HUES48 (cell line): ENCODE results near the gene PGD.
A peak's percentile ranks its signal among the peaks of the same experiment; 100 is the strongest.
"Not testable (repeated sequence)": the region's sequence is repeated elsewhere in the genome, so short reads cannot be mapped to it uniquely, and the experiment has no call there.

ENCODE experiments used
- H3K27ac ChIP-seq: one replicate; pipeline ENCODE4 v1.7.0; 2013; ENCODE audit warnings: low read depth, low read length, inconsistent platforms
- H3K27me3 ChIP-seq: 2 replicates; pipeline ENCODE4 v1.6.1; 2013; ENCODE audit warnings: mild to moderate bottlenecking, low read length; ENCODE audit not compliant: control insufficient read depth, insufficient read depth
- H3K36me3 ChIP-seq: 2 replicates; pipeline ENCODE4 v1.6.1; 2013; ENCODE audit warnings: low read length; ENCODE audit not compliant: control insufficient read depth, insufficient read depth
- H3K4me1 ChIP-seq: 2 replicates; pipeline ENCODE4 v1.6.1; 2013; ENCODE audit warnings: mild to moderate bottlenecking, low read length; ENCODE audit not compliant: control insufficient read depth, insufficient read depth
- H3K4me3 ChIP-seq: 2 replicates; pipeline ENCODE4 v1.5.1; 2013; ENCODE audit warnings: mild to moderate bottlenecking, low read depth, low read length
- H3K9ac ChIP-seq: 2 replicates; pipeline ENCODE4 v1.6.1; 2013; ENCODE audit warnings: mild to moderate bottlenecking, low read depth, low read length, moderate library complexity
- H3K9me3 ChIP-seq: 2 replicates; pipeline ENCODE4 v1.6.1; 2013; ENCODE audit warnings: low read length; ENCODE audit not compliant: control insufficient read depth, insufficient read depth

Gene PGD

DNA sequence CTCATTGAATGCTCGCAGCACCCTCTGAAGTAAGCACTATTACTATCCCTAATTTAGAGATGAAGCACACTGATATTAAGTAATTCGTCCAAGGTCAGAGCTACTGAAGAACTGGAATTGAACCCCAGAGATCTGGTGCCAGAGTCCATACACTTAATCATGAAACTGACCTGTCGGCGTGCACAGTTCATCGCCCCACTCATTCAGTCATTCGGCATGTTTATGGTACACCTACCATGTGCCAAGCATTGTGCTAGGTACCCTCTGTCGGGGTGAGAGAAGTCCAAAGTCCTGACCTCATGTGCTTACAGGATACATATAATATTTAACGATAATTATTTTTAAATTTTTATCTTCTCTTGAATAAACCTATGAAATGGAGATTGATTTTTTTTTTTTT lies 25.8 kb downstream of the PGD start:
- Histone ChIP-seq H3K36me3 (peaks cover 17% of the 10 kb centered on the region), H3K4me3 (no peak overlapping the region), H3K9ac (no peak overlapping the region), H3K4me1 (no peaks in the 10 kb centered on the region), H3K27me3 (no peaks in the 10 kb centered on the region), H3K27ac (no peak overlapping the region), H3K9me3 (no peaks in the 10 kb centered on the region)

DNA sequence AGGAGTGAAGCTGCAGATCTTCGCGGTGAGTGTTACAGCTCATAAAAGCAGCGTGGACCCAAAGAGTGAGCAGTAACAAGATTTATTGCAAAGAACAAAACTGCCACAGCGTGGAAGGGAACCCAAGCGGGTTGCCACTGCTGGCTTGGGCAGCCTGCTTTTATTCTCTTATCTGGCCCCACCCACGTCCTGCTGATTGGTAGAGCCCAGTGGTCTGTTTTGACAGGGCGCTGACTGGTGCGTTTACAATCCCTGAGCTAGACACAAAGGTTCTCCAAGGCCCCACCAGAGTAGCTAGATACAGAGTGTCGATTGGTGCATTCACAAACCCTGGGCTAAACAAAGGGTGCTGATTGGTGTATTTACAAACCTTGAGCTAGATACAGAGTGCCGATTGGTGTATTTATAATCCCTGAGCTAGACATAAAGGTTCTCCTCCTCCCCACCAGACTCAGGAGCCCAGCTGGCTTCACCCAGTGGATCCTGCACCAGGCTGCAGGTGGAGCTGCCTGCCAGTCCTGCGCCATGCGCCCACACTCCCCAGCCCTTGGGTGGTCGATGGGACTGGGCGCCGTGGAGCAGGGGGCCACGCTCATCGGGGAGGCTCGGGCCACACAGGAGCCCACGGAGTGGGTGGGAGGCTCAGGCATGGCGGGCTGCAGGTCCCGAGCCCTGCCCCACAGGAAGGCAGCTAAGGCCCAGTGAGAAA lies 27.1 kb downstream of the PGD start:
- H3K9ac ChIP-seq, H3K4me3 ChIP-seq, H3K4me1 ChIP-seq, H3K27me3 ChIP-seq, H3K36me3 ChIP-seq, H3K9me3 ChIP-seq: not testable (repeated sequence)
- H3K27ac ChIP-seq = peak overlapping the region; percentile 55

DNA sequence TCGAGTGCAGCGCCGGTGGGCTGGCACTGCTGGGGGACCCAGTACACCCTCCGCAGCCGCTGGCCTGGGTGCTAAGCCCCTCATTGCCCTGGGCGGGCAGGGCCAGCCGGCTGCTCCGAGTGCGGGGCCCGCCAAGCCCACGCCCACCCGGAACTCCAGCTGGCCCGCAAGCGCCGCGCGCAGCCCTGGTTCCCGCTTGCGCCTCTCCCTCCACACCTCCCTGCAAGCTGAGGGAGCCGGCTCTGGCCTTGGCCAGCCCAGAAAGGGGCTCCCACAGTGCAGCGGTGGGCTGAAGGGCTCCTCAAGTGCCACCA lies 27.6 kb downstream of the PGD start:
- H3K27ac ChIP-seq, H3K4me3 ChIP-seq, H3K36me3 ChIP-seq, H3K4me1 ChIP-seq, H3K9ac ChIP-seq, H3K27me3 ChIP-seq, H3K9me3 ChIP-seq: not testable (repeated sequence)

DNA sequence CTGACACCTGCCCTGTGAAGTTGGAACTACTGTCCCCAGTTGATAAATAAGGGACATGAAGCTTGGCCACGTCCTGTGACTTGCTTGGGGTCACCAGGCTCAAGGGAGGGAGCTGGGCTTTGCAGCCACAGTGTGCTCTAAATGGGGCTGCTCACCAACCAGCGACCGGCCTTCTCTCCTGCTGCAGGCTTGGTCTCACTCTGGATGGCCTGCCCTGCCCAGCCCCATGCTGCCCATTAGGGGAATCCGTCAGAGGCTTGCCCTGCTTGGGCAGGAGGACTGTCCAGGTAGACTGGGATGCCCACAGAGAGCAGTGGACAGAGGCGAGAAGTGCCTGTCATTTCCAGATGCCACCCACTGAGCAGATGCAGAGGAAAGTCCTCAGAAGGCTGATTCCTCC lies 30.1 kb downstream of the PGD start:
- no peak overlapping the region for H3K27ac ChIP-seq
- no peaks in the 10 kb centered on the region for H3K9me3 ChIP-seq
- no peaks in the 10 kb centered on the region for H3K27me3 ChIP-seq
- no peak overlapping the region for H3K4me3 ChIP-seq
- no peaks in the 10 kb centered on the region for H3K4me1 ChIP-seq
- no peak overlapping the region for H3K9ac ChIP-seq
- no peaks in the 10 kb centered on the region for H3K36me3 ChIP-seq

DNA sequence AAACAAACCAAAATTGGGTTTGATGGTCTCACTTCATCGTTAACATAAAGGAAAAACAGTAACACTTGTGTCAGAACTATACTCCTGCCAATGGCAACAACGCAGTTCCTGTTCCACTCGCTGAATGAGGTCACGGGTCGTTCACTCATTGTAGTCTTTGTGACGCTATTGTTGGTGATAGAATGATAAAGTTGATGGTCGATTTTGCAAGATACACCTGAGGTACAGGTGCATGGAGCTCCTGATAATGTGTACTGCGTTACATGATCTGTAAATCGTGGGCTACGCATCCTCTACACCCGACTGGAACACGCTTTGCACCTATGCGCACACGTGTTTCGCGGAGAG lies 31.0 kb downstream of the PGD start:
- Histone ChIP-seq H3K27me3 (no peaks in the 10 kb centered on the region), H3K4me1 (no peaks in the 10 kb centered on the region), H3K27ac (peak overlapping the region; percentile 98), H3K36me3 (no peaks in the 10 kb centered on the region), H3K9ac (peak overlapping the region; percentile 93), H3K9me3 (no peaks in the 10 kb centered on the region), H3K4me3 (peak overlapping the region; percentile 77)

DNA sequence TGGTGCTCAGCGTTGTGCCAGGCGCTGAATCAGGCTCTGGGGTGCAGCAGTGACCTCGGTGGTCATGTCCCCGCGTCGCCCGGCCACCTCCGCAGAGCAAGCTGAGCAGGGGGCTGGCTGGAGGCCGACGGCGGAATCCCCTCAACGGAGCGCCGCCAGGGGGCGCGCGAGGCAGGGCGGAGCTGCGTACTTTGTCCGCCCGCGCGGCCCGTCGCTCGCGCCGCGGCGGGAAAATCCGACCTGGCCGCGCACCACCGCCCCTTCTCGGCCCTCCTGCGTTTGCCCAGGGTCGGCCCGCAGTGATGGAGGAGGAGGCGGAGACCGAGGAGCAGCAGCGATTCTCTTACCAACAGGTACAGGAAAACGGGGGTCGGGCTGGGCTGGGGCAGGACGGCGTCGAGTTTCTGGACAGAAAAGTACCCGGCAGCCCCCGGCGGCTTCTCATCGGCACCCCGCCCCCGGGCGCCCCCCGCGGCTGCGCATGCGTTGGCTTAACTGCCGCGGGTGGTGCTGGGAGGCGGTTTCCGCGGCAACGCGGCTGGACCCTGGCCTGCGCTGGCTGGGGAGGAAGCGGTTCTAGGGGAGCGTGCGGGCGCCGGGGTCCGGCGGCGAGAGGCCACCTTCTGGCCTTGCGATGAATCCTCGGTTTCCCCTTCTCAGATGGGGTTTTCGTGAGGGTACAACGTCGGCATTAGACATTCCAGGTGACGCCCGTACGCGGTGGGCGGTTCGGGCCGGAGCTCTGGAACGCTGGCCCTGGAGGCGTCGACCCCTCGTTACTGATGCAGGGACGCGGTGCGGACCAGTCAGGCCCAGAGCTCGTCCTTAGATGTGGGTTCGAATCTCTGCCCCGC lies 31.6 kb downstream of the PGD start, which contains the start of gene CENPS:
TSS of gene CENPS (plus strand) at position 218 of the 854 bp plus-strand sequence. CDS start at position 303, 85 bp downstream.
- H3K9me3 ChIP-seq = no peaks in the 10 kb centered on the region
- no peaks in the 10 kb centered on the region for H3K4me1 ChIP-seq
- peak within 1 kb of the TSS; percentile 93 for H3K9ac ChIP-seq
- H3K36me3 ChIP-seq = no peaks in the 10 kb centered on the region
- H3K27ac ChIP-seq = peak within 1 kb of the TSS; percentile 98
- no peaks in the 10 kb centered on the region for H3K27me3 ChIP-seq
- peak within 1 kb of the TSS; percentile 77 for H3K4me3 ChIP-seq

DNA sequence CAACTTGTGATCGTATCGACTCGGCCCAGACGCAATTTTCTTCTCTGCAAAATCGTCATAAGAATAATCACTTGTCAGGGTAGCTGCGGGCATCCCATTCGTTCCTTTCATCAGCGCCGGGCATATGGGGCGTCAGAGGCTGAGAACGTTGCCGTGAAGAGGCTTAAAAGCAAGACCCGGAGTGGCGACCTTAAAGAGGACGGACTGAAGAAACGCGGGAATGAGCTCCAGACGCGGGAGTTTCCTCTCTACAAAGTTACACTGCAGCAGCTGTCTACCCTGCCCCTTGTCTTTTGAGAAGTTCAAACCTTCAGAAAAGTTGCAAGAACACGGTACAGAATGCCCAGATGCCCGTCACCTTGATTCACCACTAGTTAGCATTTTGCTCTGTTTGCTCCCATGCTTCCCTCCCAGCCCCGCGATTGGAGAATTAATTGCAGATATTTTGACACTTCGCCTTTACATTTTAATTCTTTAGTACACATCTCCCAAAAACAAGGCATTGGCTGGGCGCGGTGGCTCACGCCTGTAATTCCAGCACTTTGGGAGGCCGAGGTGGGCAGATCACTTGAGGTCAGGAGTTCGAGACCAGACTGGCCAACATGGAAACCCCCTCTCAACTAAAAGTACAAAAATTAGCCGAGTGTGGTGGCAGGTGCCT lies 32.3 kb downstream of the PGD start:
- Histone ChIP-seq H3K4me1 (no peaks in the 10 kb centered on the region), H3K27me3 (no peaks in the 10 kb centered on the region), H3K9me3 (no peaks in the 10 kb centered on the region), H3K4me3 (peak overlapping the region; percentile 77), H3K9ac (peak overlapping the region; percentile 58; the same call in 1 of the 2 replicates), H3K27ac (peak overlapping the region; percentile 98), H3K36me3 (no peaks in the 10 kb centered on the region)

DNA sequence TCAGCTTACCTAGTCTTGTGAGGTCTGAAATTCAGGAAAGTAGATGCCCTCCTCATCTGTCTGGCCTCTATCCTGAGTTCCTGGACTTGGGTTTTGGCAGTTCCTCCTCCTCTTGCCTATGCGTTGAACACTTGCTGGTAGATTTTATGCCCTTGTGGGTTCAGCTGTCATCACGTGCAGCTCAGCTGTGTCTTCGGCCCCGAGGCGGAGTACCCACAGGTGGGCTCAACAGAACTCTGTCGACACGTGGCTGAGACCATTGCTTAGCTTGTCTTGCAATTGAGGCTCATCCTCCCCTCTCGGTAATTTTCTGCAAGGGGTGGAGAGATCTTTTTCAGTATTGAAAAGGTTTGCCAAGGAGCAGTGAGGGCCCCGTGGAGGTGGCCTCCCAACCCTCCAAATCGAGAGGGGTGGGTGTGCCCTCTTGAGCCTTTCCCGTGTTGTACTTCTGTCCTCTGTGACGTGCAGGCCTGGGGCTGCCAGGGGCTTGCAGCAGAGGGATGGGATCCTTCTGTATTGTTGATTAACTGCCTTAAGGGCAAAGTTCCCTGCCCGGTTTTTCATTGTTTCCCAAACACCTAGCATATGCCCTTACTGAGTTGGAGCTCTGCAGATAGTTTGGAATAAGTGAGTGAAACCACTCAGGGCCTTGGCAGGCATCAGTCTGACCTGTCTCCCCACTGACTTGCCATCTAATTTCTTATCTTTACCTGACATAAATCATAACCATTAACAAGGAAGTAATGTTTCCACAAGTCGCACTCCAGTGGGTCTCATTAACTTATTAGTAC lies 34.2 kb downstream of the PGD start:
- Histone ChIP-seq H3K9ac (no peak overlapping the region), H3K27ac (no peak overlapping the region), H3K36me3 (no peaks in the 10 kb centered on the region), H3K4me3 (no peak overlapping the region), H3K9me3 (no peaks in the 10 kb centered on the region), H3K27me3 (no peaks in the 10 kb centered on the region), H3K4me1 (no peaks in the 10 kb centered on the region)

DNA sequence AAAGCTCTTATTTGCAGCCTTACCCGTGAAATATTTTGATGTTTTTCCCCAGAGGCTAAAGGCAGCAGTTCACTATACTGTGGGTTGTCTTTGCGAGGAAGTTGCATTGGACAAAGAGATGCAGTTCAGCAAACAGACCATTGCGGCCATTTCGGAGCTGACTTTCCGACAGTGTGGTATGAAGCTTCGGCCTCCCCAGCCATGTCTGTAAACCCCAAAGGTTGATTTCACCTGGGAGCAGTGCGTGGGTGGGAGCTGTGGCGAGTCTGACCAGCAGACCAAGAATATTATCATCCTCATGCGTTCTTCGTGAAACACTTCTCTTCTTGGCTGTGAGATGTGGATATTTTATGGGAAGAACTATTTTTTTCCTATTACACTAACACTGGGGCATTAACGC lies 34.9 kb downstream of the PGD start:
- Histone ChIP-seq H3K4me1 (no peaks in the 10 kb centered on the region), H3K9ac (no peak overlapping the region), H3K27me3 (no peaks in the 10 kb centered on the region), H3K27ac (no peak overlapping the region), H3K36me3 (no peaks in the 10 kb centered on the region), H3K9me3 (no peaks in the 10 kb centered on the region), H3K4me3 (no peak overlapping the region)

DNA sequence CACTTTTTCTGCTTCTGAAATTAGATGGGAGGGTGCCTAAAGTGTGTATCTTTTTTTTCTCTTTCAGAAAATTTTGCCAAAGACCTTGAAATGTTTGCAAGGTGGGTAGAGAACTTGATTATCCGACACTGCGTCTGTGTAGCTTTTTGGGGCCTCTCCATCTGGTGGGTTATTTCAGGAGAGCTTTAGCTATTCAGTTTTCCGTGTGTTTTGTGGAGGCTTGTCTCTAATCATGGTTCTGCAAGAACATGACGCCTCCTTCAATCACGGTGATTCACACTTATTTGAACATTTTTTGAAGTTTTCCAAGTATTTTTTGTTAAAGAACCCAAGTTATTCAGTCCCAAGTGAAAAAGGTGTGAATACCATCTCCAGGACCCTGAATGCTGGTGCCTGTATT lies 35.7 kb downstream of the PGD start:
- H3K27me3 ChIP-seq = no peaks in the 10 kb centered on the region
- H3K9me3 ChIP-seq = no peaks in the 10 kb centered on the region
- no peak overlapping the region for H3K9ac ChIP-seq
- H3K4me1 ChIP-seq = no peaks in the 10 kb centered on the region
- no peak overlapping the region for H3K27ac ChIP-seq
- no peaks in the 10 kb centered on the region for H3K36me3 ChIP-seq
- no peak overlapping the region for H3K4me3 ChIP-seq
